ENCODE measurements around the gene AHSP. TPM values are rescaled to one million over a fixed set of nuclear protein-coding genes. Genes with fewer than 3 reads are reported as not detected.

Gene AHSP
- total and polyA plus RNA-seq, 2 of the 4 experiments (the other 2 are of a cell fraction), result not detected

GRCh38 chr16:31531096-31531495 is 3.4 kb downstream of the AHSP start:
- H3K9ac ChIP-seq (ENCODE audit: low read depth, low read length), result no peak overlapping the region
- POLR2A ChIA-PET (ENCODE audit: unreplicated experiment), result no interaction called here
- no TSS peak for BruUV-seq (replicated peaks)
- H3K4me2 ChIP-seq (ENCODE audit: low read depth, low read length), result no peak overlapping the region
- DNase-seq, result no peak
- H3K9me3 ChIP-seq (ENCODE audit: control insufficient read depth, insufficient read depth, low read length), result no peaks in the 10 kb centered on the region
- H3K9me1 ChIP-seq (ENCODE audit: insufficient read depth, low read length), result no peaks in the 10 kb centered on the region
- intact Hi-C loops (cut with micrococcal nuclease), result no loop called here
- dilution Hi-C loops (cut with HindIII; ENCODE audit: low sequenced_read_pairs, unreplicated experiment), result no loop called here
- H2AFZ ChIP-seq (replicated peaks; ENCODE audit: low read length, poor library complexity), result no peak overlapping the region
- H3K79me1 ChIP-seq (ENCODE audit: low read depth in 1 of 2, low read length in 2 of 2), result no peaks in the 10 kb centered on the region
- no peak overlapping the region for H2AK5ac ChIP-seq (ENCODE audit: low read depth, low read length)
- H4K20me1 ChIP-seq (ENCODE audit: insufficient read depth, low read length), result no peaks in the 10 kb centered on the region
- CTCF ChIA-PET, result no interaction called here
- H4K91ac ChIP-seq (ENCODE audit: insufficient read depth, low read depth, low read length), result no peak overlapping the region
- no peaks in the 10 kb centered on the region for H3K36me3 ChIP-seq (ENCODE audit: control insufficient read depth, insufficient read depth, low read length)
- peaks cover 4% of the 10 kb centered on the region; the same call in 1 of the 2 replicates for H3K4me1 ChIP-seq (ENCODE audit: control insufficient read depth, insufficient read depth, low read length)
- H2BK20ac ChIP-seq (ENCODE audit: low read depth, low read length), result no peak overlapping the region
- H3K4ac ChIP-seq (ENCODE audit: low read depth, low read length), result no peak overlapping the region
- ATAC-seq (ENCODE audit: low read depth), result no peak
- no CpG with 5 or more reads among the region's 1 CpG for WGBS, 2 experiments (ENCODE audit: extremely low coverage in 2 of 2, insufficient read length in 1 of 2)
- H2BK15ac ChIP-seq (ENCODE audit: low read depth, low read length), result no peak overlapping the region
- no peak overlapping the region for H3K27ac ChIP-seq (ENCODE audit: insufficient read depth, low read length)
- H3K56ac ChIP-seq (ENCODE audit: extremely low read depth, insufficient read depth, low read length), result no peak overlapping the region
- no peak overlapping the region for H2AK9ac ChIP-seq (replicated peaks; ENCODE audit: low read depth, low read length, poor library complexity)
- TF ChIP-seq, protein P1, sequence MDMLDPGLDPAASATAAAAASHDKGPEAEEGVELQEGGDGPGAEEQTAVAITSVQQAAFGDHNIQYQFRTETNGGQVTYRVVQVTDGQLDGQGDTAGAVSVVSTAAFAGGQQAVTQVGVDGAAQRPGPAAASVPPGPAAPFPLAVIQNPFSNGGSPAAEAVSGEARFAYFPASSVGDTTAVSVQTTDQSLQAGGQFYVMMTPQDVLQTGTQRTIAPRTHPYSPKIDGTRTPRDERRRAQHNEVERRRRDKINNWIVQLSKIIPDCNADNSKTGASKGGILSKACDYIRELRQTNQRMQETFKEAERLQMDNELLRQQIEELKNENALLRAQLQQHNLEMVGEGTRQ (IDR thresholded peaks at IDR 0.05; ENCODE audit: low read depth, low read length), result no peak
- TF ChIP-seq RFX5 (IDR thresholded peaks at IDR 0.05; ENCODE audit: low read depth, low read length) (no peak), MAZ (IDR thresholded peaks at IDR 0.05; ENCODE audit: borderline replicate concordance, low read depth, low read length) (no peak), SMC3 (IDR thresholded peaks at IDR 0.05; ENCODE audit: low read depth, low read length) (no peak), RCOR1 (IDR thresholded peaks at IDR 0.05; ENCODE audit: insufficient replicate concordance, low read length) (no peak), POLR2A (IDR thresholded peaks at IDR 0.05; ENCODE audit: low read depth, low read length) (no peak), NFE2L2 (IDR thresholded peaks at IDR 0.05; ENCODE audit: low read depth, low read length) (no peak)
- H3K27me3 ChIP-seq (ENCODE audit: control insufficient read depth, insufficient read depth, low read length), result peaks cover 28% of the 10 kb centered on the region
- no peak overlapping the region for H3K14ac ChIP-seq (replicated peaks; ENCODE audit: low read depth, low read length)
- no peak overlapping the region for H4K8ac ChIP-seq (ENCODE audit: low read depth in 2 of 2, low read length in 2 of 2)
- no peak overlapping the region for H4K5ac ChIP-seq (ENCODE audit: low read depth, low read length)
- H3K23ac ChIP-seq (ENCODE audit: low read depth, low read length), result no peak overlapping the region
- no peak overlapping the region for H2BK120ac ChIP-seq (ENCODE audit: low read depth, low read length)
- no peak overlapping the region for H3K18ac ChIP-seq (ENCODE audit: low read depth, low read length)
- no peak overlapping the region for H3K4me3 ChIP-seq (ENCODE audit: insufficient read depth, low read depth, low read length)
- in situ Hi-C loops (cut with MboI; ENCODE audit: low sequenced_read_pairs), result no loop called here
- H2BK5ac ChIP-seq (ENCODE audit: low read depth, low read length, poor library complexity, severe bottlenecking), result no peak overlapping the region
